WTC11 (cell line): Measurements from ENCODE around the gene C1orf35. TPM values are rescaled to one million over a fixed set of nuclear protein-coding genes. Genes with fewer than 3 reads are reported as not detected.

Experiments used
- ATAC-seq: fragments of 200-7000 bp; cut with Tn5 transposase; 2 replicates; pipeline ENCODE4 v1.10.0; 2021; ENCODE audit warnings: mild to moderate bottlenecking, moderate library complexity
- CTCF ChIA-PET: fragments of 300-600 bp; sonication (Branson Sonifier 250); formaldehyde crosslinking; loops from one replicate; lab custom pipeline; 2021; ENCODE audit warnings: antibody characterized with exemption; lab: Charles Lee
- POLR2A ChIA-PET: fragments of 350-600 bp; sonication (Branson Sonifier 250); formaldehyde crosslinking; loops from one replicate; lab custom pipeline; 2021; ENCODE audit warnings: antibody characterized with exemption; lab: Charles Lee
- DNase-seq: peaks from one replicate; pipeline ENCODE4 v3.0.0; 2021; ENCODE audit warnings: low spot score
- H3K27ac Mint-ChIP-seq: 2 replicates; pipeline ENCODE4 v1.8.0; 2021; ENCODE audit warnings: mixed read lengths
- H3K27me3 Mint-ChIP-seq: 2 replicates; pipeline ENCODE4 v1.8.0; 2021; ENCODE audit warnings: low read depth, mild to moderate bottlenecking, moderate library complexity, mixed read lengths
- H3K36me3 Mint-ChIP-seq: 2 replicates; pipeline ENCODE4 v1.8.0; 2021; ENCODE audit warnings: mixed read lengths
- H3K4me1 Mint-ChIP-seq: 2 replicates; pipeline ENCODE4 v1.8.0; 2022; ENCODE audit warnings: mixed read lengths
- H3K4me3 Mint-ChIP-seq: 2 replicates; pipeline ENCODE4 v1.8.0; 2021; ENCODE audit warnings: mild to moderate bottlenecking, moderate library complexity, mixed read lengths
- H3K9me3 Mint-ChIP-seq: 2 replicates; pipeline ENCODE4 v1.8.0; 2021; ENCODE audit warnings: mixed read lengths
- AFF4 ChIP-seq: sonication (generic); formaldehyde crosslinking; IDR thresholded peaks from 2 replicates; pipeline ENCODE4 v1.8.1; 2023; ENCODE audit warnings: mild to moderate bottlenecking, missing genetic modification reagents, borderline replicate concordance
- AR ChIP-seq: fragments of 250-450 bp; sonication (Bioruptor Pico); IDR thresholded peaks from 2 replicates; pipeline ENCODE4 v1.9.0; 2021; ENCODE audit warnings: mild to moderate bottlenecking
- ATF3 ChIP-seq: sonication (generic); formaldehyde crosslinking; conservative IDR thresholded peaks from 2 replicates; pipeline ENCODE4 v1.8.1; 2022; ENCODE audit warnings: mild to moderate bottlenecking, missing genetic modification reagents
- E2F5 ChIP-seq: sonication (generic); formaldehyde crosslinking; IDR thresholded peaks from 2 replicates; pipeline ENCODE4 v1.8.1; 2022; ENCODE audit warnings: mild to moderate bottlenecking, moderate library complexity, missing genetic modification reagents
- FOXP1 ChIP-seq: sonication (generic); formaldehyde crosslinking; IDR thresholded peaks from 2 replicates; pipeline ENCODE4 v1.8.0; 2022; ENCODE audit warnings: missing genetic modification reagents, mild to moderate bottlenecking, moderate library complexity, borderline replicate concordance
- IRF1 ChIP-seq: sonication (generic); formaldehyde crosslinking; IDR thresholded peaks from 2 replicates; pipeline ENCODE4 v1.8.0; 2023; ENCODE audit warnings: missing genetic modification reagents
- IRF2 ChIP-seq: sonication (generic); formaldehyde crosslinking; IDR thresholded peaks from 2 replicates; pipeline ENCODE4 v1.8.0; 2022; ENCODE audit warnings: low read depth, missing genetic modification reagents, borderline replicate concordance
- JUN ChIP-seq: sonication (generic); formaldehyde crosslinking; IDR thresholded peaks from 2 replicates; pipeline ENCODE4 v1.8.0; 2023; ENCODE audit warnings: mild to moderate bottlenecking, missing genetic modification reagents
- NR3C1 ChIP-seq: sonication (generic); formaldehyde crosslinking; conservative IDR thresholded peaks from 2 replicates; pipeline ENCODE4 v1.8.1; 2023; ENCODE audit warnings: low read depth, mild to moderate bottlenecking, missing genetic modification reagents
- STAT6 ChIP-seq: sonication (generic); formaldehyde crosslinking; conservative IDR thresholded peaks from 2 replicates; pipeline ENCODE4 v1.8.1; 2023; ENCODE audit warnings: mild to moderate bottlenecking, low read depth, missing genetic modification reagents, moderate library complexity
- ZBTB21 ChIP-seq: sonication (generic); formaldehyde crosslinking; IDR thresholded peaks from 2 replicates; pipeline ENCODE4 v1.8.1; 2023; ENCODE audit warnings: mild to moderate bottlenecking, missing genetic modification reagents, borderline replicate concordance
- ZNF263 ChIP-seq: sonication (generic); formaldehyde crosslinking; IDR thresholded peaks from 2 replicates; pipeline ENCODE4 v1.8.1; 2022; ENCODE audit warnings: low read depth, mild to moderate bottlenecking, moderate library complexity, missing genetic modification reagents
- total RNA-seq: library from RNA; stranded (reverse); gene quantifications from 3 replicates; pipeline ENCODE4 v1.2.3, GENCODE V29; 2021

Gene C1orf35
- total RNA-seq, 1 experiment from 2014 or later: 33.8 TPM

GRCh38 chr1:228087771-228088251 is 15.3 kb downstream of the C1orf35 start:
- no peaks in the 10 kb centered on the region for H3K9me3 Mint-ChIP-seq
- no peaks in the 10 kb centered on the region for H3K27me3 Mint-ChIP-seq
- CTCF ChIA-PET: no interaction called here
- peaks cover 30% of the 10 kb centered on the region for H3K36me3 Mint-ChIP-seq
- no peak for TF ChIP-seq STAT6 (CRISPR knock-in tag)
- TF ChIP-seq JUN: no peak
- TF ChIP-seq IRF2 (CRISPR knock-in tag): no peak
- no peak for TF ChIP-seq AR
- no peak for TF ChIP-seq ATF3 (CRISPR knock-in tag)
- no peak for TF ChIP-seq ZBTB21 (CRISPR knock-in tag)
- TF ChIP-seq ZNF263 (CRISPR knock-in tag): no peak
- no peak for TF ChIP-seq E2F5 (CRISPR knock-in tag)
- TF ChIP-seq IRF1: no peak
- TF ChIP-seq NR3C1 (CRISPR knock-in tag): no peak
- no peak for TF ChIP-seq AFF4 (CRISPR knock-in tag)
- no peak for TF ChIP-seq FOXP1 (CRISPR knock-in tag)
- DNase-seq (no peak), ATAC-seq (no peak)
- peaks cover 44% of the 10 kb centered on the region for H3K4me1 Mint-ChIP-seq
- H3K4me3 Mint-ChIP-seq: no peak overlapping the region
- peak overlapping the region; percentile 63; the same call in 1 of the 2 replicates for H3K27ac Mint-ChIP-seq
- POLR2A ChIA-PET: no interaction called here
